ENCODE data around the gene PIGK. TPM values are rescaled to one million over a fixed set of nuclear protein-coding genes. Genes with fewer than 3 reads are reported as not detected.

PIGK gene
- total RNA-seq, 1 experiment from 2014 or later: 21.5 TPM

DNA sequence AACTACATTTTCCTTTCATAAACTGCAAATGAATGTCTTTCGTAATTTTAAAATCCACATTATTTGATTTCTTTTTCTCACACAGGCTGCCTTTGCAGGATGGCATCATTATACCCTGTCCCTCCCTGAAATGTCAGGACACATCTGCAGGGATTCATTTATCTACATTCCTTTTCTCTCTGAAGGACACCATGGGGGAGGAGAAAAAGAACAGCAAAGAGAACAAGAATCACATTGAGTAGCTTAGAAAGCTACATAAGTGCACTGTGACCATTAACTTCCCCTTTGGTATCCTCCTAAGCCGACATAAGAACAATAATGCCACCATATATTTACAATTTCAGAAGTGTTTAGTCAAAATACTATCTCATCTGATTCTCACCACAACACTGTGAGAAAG is 129.5 kb downstream of the PIGK start:
- H3K27ac ChIP-seq: no peak overlapping the region
- H3F3A ChIP-seq (ENCODE audit: insufficient read depth, low read depth): no peaks in the 10 kb centered on the region
- H3K79me2 ChIP-seq (ENCODE audit: low read depth): no peaks in the 10 kb centered on the region
- no peaks in the 10 kb centered on the region for H3K27me3 ChIP-seq (ENCODE audit: insufficient read depth, low read depth)
- CTCF ChIA-PET: no interaction called here
- no peaks in the 10 kb centered on the region for H3K4me1 ChIP-seq (replicated peaks; ENCODE audit: insufficient read depth)
- no peak overlapping the region for H3K4me3 ChIP-seq
- H3K36me3 ChIP-seq (ENCODE audit: low read depth): no peaks in the 10 kb centered on the region
- BruUV-seq (replicated peaks): no TSS peak
- no peaks in the 10 kb centered on the region for H4K20me1 ChIP-seq (ENCODE audit: insufficient read depth)
- no peaks in the 10 kb centered on the region for H3K9me2 ChIP-seq (ENCODE audit: insufficient read depth)
- H3K9me3 ChIP-seq (ENCODE audit: insufficient read depth, low read depth): no peaks in the 10 kb centered on the region
- H3K4me2 ChIP-seq: no peak overlapping the region
- intact Hi-C loops (cut with micrococcal nuclease; ENCODE audit: unreplicated experiment): no loop called here
- TF ChIP-seq EZH2 (IDR thresholded peaks at IDR 0.05; ENCODE audit: low read depth): no peak
- TF ChIP-seq, protein P1, sequence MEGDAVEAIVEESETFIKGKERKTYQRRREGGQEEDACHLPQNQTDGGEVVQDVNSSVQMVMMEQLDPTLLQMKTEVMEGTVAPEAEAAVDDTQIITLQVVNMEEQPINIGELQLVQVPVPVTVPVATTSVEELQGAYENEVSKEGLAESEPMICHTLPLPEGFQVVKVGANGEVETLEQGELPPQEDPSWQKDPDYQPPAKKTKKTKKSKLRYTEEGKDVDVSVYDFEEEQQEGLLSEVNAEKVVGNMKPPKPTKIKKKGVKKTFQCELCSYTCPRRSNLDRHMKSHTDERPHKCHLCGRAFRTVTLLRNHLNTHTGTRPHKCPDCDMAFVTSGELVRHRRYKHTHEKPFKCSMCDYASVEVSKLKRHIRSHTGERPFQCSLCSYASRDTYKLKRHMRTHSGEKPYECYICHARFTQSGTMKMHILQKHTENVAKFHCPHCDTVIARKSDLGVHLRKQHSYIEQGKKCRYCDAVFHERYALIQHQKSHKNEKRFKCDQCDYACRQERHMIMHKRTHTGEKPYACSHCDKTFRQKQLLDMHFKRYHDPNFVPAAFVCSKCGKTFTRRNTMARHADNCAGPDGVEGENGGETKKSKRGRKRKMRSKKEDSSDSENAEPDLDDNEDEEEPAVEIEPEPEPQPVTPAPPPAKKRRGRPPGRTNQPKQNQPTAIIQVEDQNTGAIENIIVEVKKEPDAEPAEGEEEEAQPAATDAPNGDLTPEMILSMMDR (conservative IDR thresholded peaks at IDR 0.05): no peak
- H2AFZ ChIP-seq: no peak overlapping the region
- POLR2A ChIA-PET (ENCODE audit: unreplicated experiment): no interaction called here
- no peak for DNase-seq

DNA sequence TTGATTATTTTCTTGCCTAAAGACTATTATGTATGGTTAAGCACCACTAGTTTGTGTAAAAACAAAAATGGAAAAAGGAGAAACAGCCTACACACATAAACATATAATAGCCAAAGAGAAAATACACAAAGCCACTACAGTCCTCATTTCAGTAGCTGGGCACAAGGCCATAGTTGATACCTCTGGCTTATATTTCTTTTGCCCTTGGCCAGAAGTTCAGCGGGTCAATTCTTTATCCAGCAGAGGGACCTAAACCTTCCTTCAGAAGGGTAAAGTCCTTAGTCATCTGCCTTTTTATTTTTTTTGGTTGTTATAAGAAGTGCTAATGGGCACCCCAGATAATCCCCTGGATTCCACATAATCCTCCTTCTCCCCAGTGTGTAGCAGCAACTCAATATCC is 134.1 kb downstream of the PIGK start:
- H4K20me1 ChIP-seq (ENCODE audit: insufficient read depth): no peaks in the 10 kb centered on the region
- H3K27me3 ChIP-seq (ENCODE audit: insufficient read depth, low read depth): no peaks in the 10 kb centered on the region
- H2AFZ ChIP-seq: no peak overlapping the region
- ChIA-PET POLR2A (ENCODE audit: unreplicated experiment) (no interaction called here), CTCF (no interaction called here)
- no peaks in the 10 kb centered on the region for H3K9me3 ChIP-seq (ENCODE audit: insufficient read depth, low read depth)
- H3K4me1 ChIP-seq (replicated peaks; ENCODE audit: insufficient read depth): no peaks in the 10 kb centered on the region
- no peaks in the 10 kb centered on the region for H3F3A ChIP-seq (ENCODE audit: insufficient read depth, low read depth)
- H3K27ac ChIP-seq: no peak overlapping the region
- H3K79me2 ChIP-seq (ENCODE audit: low read depth): no peaks in the 10 kb centered on the region
- TF ChIP-seq, protein P1 (conservative IDR thresholded peaks at IDR 0.05): no peak
- TF ChIP-seq EZH2 (IDR thresholded peaks at IDR 0.05; ENCODE audit: low read depth): no peak
- H3K4me3 ChIP-seq: no peak overlapping the region
- no peak for DNase-seq
- intact Hi-C loops (cut with micrococcal nuclease; ENCODE audit: unreplicated experiment): no loop called here
- no peaks in the 10 kb centered on the region for H3K36me3 ChIP-seq (ENCODE audit: low read depth)
- no peaks in the 10 kb centered on the region for H3K9me2 ChIP-seq (ENCODE audit: insufficient read depth)
- H3K4me2 ChIP-seq: no peak overlapping the region
- no TSS peak for BruUV-seq (replicated peaks)

DNA sequence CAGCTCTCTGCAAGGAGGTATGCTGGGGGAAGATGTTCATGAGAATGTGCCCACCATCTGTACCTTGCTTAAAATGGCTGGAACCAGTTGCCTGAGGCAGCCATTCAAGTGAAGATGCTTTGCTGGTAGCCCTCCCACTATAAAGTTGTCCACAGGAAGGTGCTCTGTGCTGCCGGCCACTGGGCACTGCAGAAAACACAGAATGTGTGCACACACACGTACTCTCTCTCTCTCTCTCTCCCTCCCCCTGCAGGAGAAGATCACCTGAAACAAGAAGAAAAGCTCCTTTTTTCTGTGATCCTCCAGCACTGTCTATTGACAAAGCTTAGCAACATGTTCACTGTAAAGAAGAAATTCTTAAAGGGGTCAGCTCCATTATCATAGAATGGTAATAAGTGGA is 134.8 kb downstream of the PIGK start:
- Histone ChIP-seq H3K4me3 (no peak overlapping the region), H3K9me2 (ENCODE audit: insufficient read depth) (no peaks in the 10 kb centered on the region), H4K20me1 (ENCODE audit: insufficient read depth) (no peaks in the 10 kb centered on the region), H3K36me3 (ENCODE audit: low read depth) (no peaks in the 10 kb centered on the region), H3K27ac (no peak overlapping the region), H3F3A (ENCODE audit: insufficient read depth, low read depth) (no peaks in the 10 kb centered on the region), H3K9me3 (ENCODE audit: insufficient read depth, low read depth) (no peaks in the 10 kb centered on the region), H3K27me3 (ENCODE audit: insufficient read depth, low read depth) (no peaks in the 10 kb centered on the region), H3K4me2 (no peak overlapping the region), H3K79me2 (ENCODE audit: low read depth) (no peaks in the 10 kb centered on the region), H3K4me1 (replicated peaks; ENCODE audit: insufficient read depth) (no peaks in the 10 kb centered on the region), H2AFZ (no peak overlapping the region)
- DNase-seq: no peak
- ChIA-PET POLR2A (ENCODE audit: unreplicated experiment) (no interaction called here), CTCF (no interaction called here)
- intact Hi-C loops (cut with micrococcal nuclease; ENCODE audit: unreplicated experiment): no loop called here
- TF ChIP-seq, protein P1 (conservative IDR thresholded peaks at IDR 0.05): no peak
- TF ChIP-seq EZH2 (IDR thresholded peaks at IDR 0.05; ENCODE audit: low read depth): no peak
- BruUV-seq (replicated peaks): no TSS peak
